Transverse colon (tissue), 3 donors: ENCODE data around the gene FARP1.

Source experiments
- EP300 ChIP-seq: sonication (generic); formaldehyde crosslinking; IDR thresholded peaks from one replicate; pipeline ENCODE4 v1.6.1; 2017; ENCODE audit warnings: antibody characterized with exemption, low read depth
- TF ChIP-seq, protein P1 (sequence below), 5 experiments: fragments of 200-600 bp in 3 of 5; fragments of 450-650 bp in 2 of 5; sonication (generic) in 3 of 5; IDR thresholded peaks; 1 replicate in 2 of 5; 2 replicates in 3 of 5; pipeline ENCODE4 v1.5.1; 2016 to 2017; ENCODE audit warnings: antibody characterized with exemption in 5 of 5, inconsistent platforms in 3 of 5, mild to moderate bottlenecking in 2 of 5, moderate library complexity in 1 of 5

DNA sequence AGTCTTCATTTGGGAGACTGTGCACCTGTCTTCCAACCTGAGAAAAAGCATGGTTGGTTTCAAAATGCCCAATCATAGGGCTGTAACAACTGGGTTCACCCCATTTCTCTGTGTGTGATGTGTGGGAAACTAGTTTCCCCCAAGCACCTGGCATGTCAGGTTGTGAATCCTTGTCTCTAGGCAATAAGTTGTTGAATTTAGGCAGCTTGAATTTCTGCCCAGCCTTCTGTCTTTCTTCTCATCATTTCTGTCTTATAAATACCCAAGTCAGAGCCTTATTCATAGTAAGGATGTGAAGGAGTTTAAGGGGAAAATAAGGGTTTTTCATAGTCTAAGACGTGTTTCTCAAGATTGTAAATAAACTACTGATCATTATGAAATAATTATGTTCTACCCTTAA, 204.9 kb downstream of the FARP1 start:
- no peak for TF ChIP-seq EP300
- TF ChIP-seq, protein P1, sequence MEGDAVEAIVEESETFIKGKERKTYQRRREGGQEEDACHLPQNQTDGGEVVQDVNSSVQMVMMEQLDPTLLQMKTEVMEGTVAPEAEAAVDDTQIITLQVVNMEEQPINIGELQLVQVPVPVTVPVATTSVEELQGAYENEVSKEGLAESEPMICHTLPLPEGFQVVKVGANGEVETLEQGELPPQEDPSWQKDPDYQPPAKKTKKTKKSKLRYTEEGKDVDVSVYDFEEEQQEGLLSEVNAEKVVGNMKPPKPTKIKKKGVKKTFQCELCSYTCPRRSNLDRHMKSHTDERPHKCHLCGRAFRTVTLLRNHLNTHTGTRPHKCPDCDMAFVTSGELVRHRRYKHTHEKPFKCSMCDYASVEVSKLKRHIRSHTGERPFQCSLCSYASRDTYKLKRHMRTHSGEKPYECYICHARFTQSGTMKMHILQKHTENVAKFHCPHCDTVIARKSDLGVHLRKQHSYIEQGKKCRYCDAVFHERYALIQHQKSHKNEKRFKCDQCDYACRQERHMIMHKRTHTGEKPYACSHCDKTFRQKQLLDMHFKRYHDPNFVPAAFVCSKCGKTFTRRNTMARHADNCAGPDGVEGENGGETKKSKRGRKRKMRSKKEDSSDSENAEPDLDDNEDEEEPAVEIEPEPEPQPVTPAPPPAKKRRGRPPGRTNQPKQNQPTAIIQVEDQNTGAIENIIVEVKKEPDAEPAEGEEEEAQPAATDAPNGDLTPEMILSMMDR (IDR thresholded peaks at IDR 0.05), result no peak
